Measurements from ENCODE around the gene MACF1. TPM values are rescaled to one million over a fixed set of nuclear protein-coding genes. Genes with fewer than 3 reads are reported as not detected.

MACF1 gene
- total RNA-seq, 4 donors from 2014 or later = 230 to 378 (median 300) TPM

DNA sequence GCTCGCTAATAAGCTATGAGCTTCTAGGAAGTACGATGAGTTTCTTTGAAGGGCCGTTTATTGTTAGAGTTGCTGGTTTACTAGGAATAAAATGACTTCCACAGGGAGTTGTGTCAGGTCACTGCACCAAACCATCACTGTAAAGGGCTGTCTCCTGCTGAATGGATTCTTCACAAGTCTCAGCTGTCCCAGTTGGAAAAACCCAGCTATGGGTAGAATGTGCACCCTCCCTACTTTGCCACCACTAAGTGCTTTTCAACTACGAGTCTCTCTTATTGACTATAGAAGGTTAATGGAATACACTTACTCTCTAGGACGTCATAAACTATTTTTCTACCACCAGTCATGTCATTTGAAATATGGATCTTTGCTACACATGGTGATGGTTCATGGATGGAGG is 192.2 kb downstream of the MACF1 start:
- TF ChIP-seq, protein P1, sequence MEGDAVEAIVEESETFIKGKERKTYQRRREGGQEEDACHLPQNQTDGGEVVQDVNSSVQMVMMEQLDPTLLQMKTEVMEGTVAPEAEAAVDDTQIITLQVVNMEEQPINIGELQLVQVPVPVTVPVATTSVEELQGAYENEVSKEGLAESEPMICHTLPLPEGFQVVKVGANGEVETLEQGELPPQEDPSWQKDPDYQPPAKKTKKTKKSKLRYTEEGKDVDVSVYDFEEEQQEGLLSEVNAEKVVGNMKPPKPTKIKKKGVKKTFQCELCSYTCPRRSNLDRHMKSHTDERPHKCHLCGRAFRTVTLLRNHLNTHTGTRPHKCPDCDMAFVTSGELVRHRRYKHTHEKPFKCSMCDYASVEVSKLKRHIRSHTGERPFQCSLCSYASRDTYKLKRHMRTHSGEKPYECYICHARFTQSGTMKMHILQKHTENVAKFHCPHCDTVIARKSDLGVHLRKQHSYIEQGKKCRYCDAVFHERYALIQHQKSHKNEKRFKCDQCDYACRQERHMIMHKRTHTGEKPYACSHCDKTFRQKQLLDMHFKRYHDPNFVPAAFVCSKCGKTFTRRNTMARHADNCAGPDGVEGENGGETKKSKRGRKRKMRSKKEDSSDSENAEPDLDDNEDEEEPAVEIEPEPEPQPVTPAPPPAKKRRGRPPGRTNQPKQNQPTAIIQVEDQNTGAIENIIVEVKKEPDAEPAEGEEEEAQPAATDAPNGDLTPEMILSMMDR (IDR thresholded peaks at IDR 0.05) = no peak
- no peak for ATAC-seq (ENCODE audit: low FRiP score)
- no peak for DNase-seq (ENCODE audit: low spot score)

DNA sequence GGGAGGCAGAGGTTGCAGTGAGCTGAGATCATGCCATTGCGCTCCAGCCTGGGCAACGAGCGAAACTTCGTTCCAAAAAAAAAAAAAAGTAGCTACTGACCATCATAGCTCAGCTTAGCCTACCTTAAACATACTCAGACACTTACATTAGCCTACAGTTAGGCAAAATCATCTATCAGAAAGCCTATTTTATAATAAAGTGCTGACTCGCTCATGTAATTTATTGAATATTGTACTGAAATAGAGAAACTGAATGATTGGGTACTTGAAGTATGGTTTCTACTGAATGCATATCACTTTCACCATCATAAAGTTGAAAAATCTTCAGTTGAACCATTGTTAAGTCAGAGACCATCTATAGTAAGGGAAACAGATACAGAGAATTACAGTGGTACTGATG is 193.0 kb downstream of the MACF1 start:
- ATAC-seq (ENCODE audit: low FRiP score) (no peak), DNase-seq (ENCODE audit: low spot score) (no peak)
- TF ChIP-seq, protein P1 (IDR thresholded peaks at IDR 0.05) = no peak

DNA sequence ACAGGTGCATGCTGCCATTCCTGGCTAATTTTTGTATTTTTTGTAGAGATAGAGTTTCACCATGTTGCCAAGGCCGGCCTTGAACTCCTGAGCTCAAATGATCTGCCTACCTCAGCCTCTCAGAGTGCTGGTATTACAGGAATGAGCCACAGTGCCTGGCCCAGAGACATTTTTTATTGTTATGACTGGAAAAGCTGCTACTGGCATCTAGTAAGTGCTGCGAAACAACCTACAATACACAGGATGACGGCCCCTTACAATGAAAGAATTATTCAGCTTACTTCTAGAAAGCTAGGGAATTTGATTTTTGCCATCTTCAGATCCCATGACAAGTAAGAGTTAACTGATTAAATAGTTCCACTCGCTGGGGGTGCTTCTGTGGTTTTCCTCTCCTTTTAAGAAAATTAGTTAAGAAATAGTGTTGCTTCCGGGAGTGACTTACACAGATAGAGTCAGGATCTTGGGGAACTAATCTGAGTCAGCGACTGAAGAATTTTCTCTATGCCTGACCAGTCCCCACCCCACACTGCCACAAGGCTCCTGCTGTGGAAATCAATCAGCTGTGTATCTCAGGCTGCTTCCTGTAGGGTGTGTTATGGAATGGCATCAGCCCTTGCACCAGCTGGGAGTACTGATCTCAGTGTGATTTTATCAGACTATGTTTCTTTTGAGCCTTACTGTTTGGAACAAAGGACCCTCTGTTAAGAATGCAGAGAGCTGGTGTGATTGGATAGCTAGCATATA is 194.0 kb downstream of the MACF1 start:
- DNase-seq (ENCODE audit: low spot score) (peak; percentile 47), ATAC-seq (ENCODE audit: low FRiP score) (peak; percentile 96)

DNA sequence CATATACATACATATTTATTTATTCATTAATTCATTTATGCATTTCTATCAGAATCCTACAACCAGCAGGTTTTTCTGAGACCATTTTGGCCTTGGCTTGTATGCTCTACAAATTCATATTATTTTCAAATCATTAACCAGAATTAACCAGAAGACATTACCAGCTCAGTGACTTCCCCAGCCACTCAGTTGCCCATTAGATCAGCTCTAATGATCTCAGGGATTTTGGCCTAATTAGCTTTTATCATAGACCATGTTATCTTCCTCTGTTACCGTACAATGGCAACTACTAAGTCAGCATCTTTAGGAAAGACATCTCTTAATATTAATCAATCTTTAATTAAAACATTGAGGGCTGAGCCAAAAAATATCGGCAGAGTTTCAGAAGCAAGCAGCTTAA is 196.6 kb downstream of the MACF1 start:
- TF ChIP-seq, protein P1 (IDR thresholded peaks at IDR 0.05) = no peak
- ATAC-seq (ENCODE audit: low FRiP score) = no peak
- DNase-seq (ENCODE audit: low spot score) = no peak

More for the DNA sequence above, 194.0 kb downstream of the MACF1 start:
- TF ChIP-seq, protein P1 (IDR thresholded peaks at IDR 0.05) = no peak

DNA sequence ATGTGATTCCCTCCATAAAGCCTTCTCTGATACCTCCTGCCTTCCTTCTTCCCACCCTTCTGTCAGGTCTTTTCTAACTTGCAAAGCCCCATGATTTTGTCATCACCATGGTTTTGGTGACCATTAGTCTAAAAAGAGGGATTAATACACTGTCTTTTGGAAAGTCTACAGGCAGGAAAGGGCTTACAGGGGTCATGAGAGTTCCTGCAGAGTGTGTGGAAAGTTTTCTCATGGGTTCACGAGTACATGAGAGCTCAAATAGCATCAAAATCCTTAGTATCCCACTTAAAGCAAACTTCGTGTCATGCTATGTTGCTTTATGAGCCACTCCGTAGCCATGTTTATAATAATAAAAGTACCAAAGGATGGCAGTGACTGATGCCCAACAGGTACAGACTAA is 200.4 kb downstream of the MACF1 start:
- TF ChIP-seq, protein P1 (IDR thresholded peaks at IDR 0.05) = no peak
- ATAC-seq (ENCODE audit: low FRiP score) (no peak), DNase-seq (ENCODE audit: low spot score) (no peak)

DNA sequence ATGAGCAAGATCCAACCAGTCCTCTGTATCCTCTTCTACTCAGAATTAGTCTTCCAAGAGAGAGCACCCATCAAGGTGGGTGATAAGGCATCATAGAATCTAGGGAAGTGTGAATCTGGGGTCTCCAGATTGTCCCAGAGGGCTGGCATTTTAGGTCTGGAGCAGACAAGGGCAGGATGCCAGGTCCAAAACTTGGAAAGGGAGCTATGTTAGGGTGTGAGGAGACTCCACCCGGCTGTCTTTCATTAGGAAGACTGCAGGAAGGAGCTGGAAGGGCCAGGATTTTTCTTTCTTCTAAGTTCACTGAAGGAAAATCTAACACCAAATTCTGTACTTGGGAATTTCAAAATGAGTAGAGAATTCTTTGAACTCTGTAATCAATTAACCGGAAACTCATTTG is 200.9 kb downstream of the MACF1 start:
- TF ChIP-seq, protein P1 (IDR thresholded peaks at IDR 0.05) = no peak
- ATAC-seq (ENCODE audit: low FRiP score) = no peak
- DNase-seq (ENCODE audit: low spot score) = no peak
